ENCODE measurements around the gene AKAP6. TPM values are rescaled to one million over a fixed set of nuclear protein-coding genes. Genes with fewer than 3 reads are reported as not detected.

The AKAP6 gene
- total and polyA plus RNA-seq, 2 of the 8 experiments (the other 6 are each of a cell fraction or from before 2014, with no cell fraction given) = 0.09 to 0.89 TPM

DNA sequence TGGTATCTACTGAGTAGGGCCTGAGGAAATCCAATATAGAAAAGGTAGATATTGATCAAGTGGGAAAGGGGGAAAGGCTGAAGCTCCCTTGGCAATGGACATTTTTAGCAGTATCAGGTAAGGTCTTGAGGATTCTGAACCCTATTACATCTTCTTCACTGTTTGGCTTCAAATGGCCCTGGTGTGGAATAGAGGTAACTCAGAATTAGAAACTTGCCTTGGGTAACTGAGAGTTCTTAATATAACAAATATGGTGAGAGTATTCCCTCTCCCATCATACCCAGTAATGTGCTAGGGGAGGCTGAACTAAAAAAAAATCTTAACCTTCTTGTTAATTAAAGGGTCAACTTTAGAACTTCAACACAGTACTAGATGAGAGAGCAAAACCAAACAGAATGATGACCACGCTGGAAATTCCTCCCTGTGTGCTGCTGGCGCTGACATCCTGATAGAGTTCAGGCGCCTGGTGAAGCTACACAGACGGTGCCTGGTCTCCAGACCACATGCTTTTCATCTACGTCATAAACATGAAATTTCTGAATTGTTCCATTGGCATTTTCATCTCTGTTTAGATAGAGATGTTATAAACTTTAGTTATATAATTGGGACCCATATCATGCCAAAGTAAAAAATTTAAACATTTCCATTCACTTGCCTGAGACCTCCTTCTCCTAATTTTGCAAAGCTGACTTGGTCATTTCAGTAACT, 128.3 kb downstream of the AKAP6 start:
- CTCF ChIA-PET (ENCODE audit: partially characterized antibody) = no interaction called here
- H3K18ac ChIP-seq (ENCODE audit: extremely low read depth, low read length) = no peak overlapping the region
- H3K56ac ChIP-seq (replicated peaks; ENCODE audit: insufficient read length, low read depth, low read length) = no peak overlapping the region
- no peak overlapping the region for H4K8ac ChIP-seq (ENCODE audit: extremely low read depth, insufficient read depth, low read length)
- H3K23ac ChIP-seq (ENCODE audit: insufficient read length) = no peak overlapping the region
- no peaks in the 10 kb centered on the region for H3K23me2 ChIP-seq (ENCODE audit: low read depth, low read length)
- no peak for TF ChIP-seq KDM1A (IDR thresholded peaks at IDR 0.05; ENCODE audit: borderline replicate concordance, low read length)
- no peak for TF ChIP-seq POLR2A (IDR thresholded peaks at IDR 0.05; ENCODE audit: control extremely low read depth in 1 of 2, low read depth in 2 of 2, low read length in 2 of 2)
- no peak for TF ChIP-seq CHD2 (IDR thresholded peaks at IDR 0.05; ENCODE audit: low read length)
- no peak for TF ChIP-seq POU5F1 (IDR thresholded peaks at IDR 0.05; ENCODE audit: low read depth, low read length)
- no peak for TF ChIP-seq JUND (IDR thresholded peaks at IDR 0.05; ENCODE audit: low read length)
- no peak for TF ChIP-seq EZH2 (IDR thresholded peaks at IDR 0.05; ENCODE audit: low read depth, low read length, severe bottlenecking)
- TF ChIP-seq CEBPB (IDR thresholded peaks at IDR 0.05; ENCODE audit: low read depth, low read length) = no peak
- no peak for TF ChIP-seq GTF2F1 (IDR thresholded peaks at IDR 0.05; ENCODE audit: borderline replicate concordance, low read depth, low read length)
- H2BK12ac ChIP-seq (ENCODE audit: low read depth, low read length) = no peak overlapping the region
- no peak overlapping the region for H2BK120ac ChIP-seq (replicated peaks; ENCODE audit: low read depth, low read length)
- H3K4ac ChIP-seq (replicated peaks; ENCODE audit: insufficient read length, low read depth, low read length) = no peak overlapping the region
- no peak overlapping the region for H2BK15ac ChIP-seq (ENCODE audit: low read length)
- H4K5ac ChIP-seq (ENCODE audit: insufficient read length, low read depth, low read length) = no peak overlapping the region
- POLR2A ChIA-PET (ENCODE audit: partially characterized antibody) = no interaction called here
- no peaks in the 10 kb centered on the region for H3K36me3 ChIP-seq (ENCODE audit: control insufficient read depth in 2 of 4, insufficient read depth in 4 of 4, low read length in 3 of 4)
- no peaks in the 10 kb centered on the region for H3K79me2 ChIP-seq (ENCODE audit: control insufficient read depth in 1 of 2, insufficient read depth in 2 of 2, low read length in 2 of 2)
- DNase-seq (ENCODE audit: low read depth in 1 of 2, low spot score in 2 of 2) (no peak), FAIRE-seq (no peak)
- H2AFZ ChIP-seq (ENCODE audit: low read length) = no peak overlapping the region
- H4K91ac ChIP-seq (replicated peaks; ENCODE audit: insufficient read length, low read length) = no peak overlapping the region
- no peaks in the 10 kb centered on the region for H4K20me1 ChIP-seq (replicated peaks in 1 of 2; ENCODE audit: control insufficient read depth in 1 of 2, insufficient read depth in 2 of 2, low read length in 2 of 2)
- no peak overlapping the region for H2BK20ac ChIP-seq (ENCODE audit: low read length)
- H3K4me3 ChIP-seq (ENCODE audit: extremely low read depth in 1 of 4, insufficient read depth in 2 of 4, low read depth in 3 of 4, low read length in 4 of 4) = no peak overlapping the region
- no peak overlapping the region for H2AK5ac ChIP-seq (ENCODE audit: low read depth, low read length)
- H3K27me3 ChIP-seq (replicated peaks in 1 of 4; ENCODE audit: control insufficient read depth in 3 of 4, extremely low read depth in 1 of 4, insufficient read depth in 3 of 4, low read length in 3 of 4) = no peaks in the 10 kb centered on the region
- H3K9me3 ChIP-seq (ENCODE audit: insufficient read depth in 2 of 2, low read depth in 1 of 2, low read length in 1 of 2) = no peaks in the 10 kb centered on the region
- no peak overlapping the region for H3K9ac ChIP-seq (replicated peaks in 1 of 4; ENCODE audit: extremely low read depth in 1 of 4, low read depth in 3 of 4, low read length in 3 of 4)
- no peaks in the 10 kb centered on the region for H3K4me1 ChIP-seq (replicated peaks in 1 of 4; ENCODE audit: control insufficient read depth in 3 of 4, insufficient read depth in 4 of 4, low read length in 3 of 4)
- H3K4me2 ChIP-seq (ENCODE audit: insufficient read depth in 1 of 2, low read depth in 2 of 2, low read length in 2 of 2) = no peak overlapping the region
- H3K27ac ChIP-seq (ENCODE audit: low read depth, low read length) = no peak overlapping the region
- 81% methylated on average over 5 of the region's 5 CpGs; no CpG with 5 or more reads in 1 of the 2 experiments for WGBS, 2 experiments (ENCODE audit: extremely low coverage in 1 of 2, insufficient coverage in 1 of 2, insufficient read length in 1 of 2, insufficient replicate concordance in 2 of 2, low coverage in 1 of 2, low lambda C conversion rate in 2 of 2, missing lambda C conversion rate in 1 of 2)
- H2BK5ac ChIP-seq (ENCODE audit: low read depth, low read length) = no peak overlapping the region
- H3K79me1 ChIP-seq (ENCODE audit: low read depth, low read length) = no peaks in the 10 kb centered on the region
- H3K14ac ChIP-seq (ENCODE audit: insufficient read length) = no peak overlapping the region
